Measurements from ENCODE around the gene KCNK17.

The KCNK17 gene

GRCh38 chr6:39268721-39269120 is 45.5 kb downstream of the KCNK17 start:
- no peak for DNase-seq (ENCODE audit: low spot score)

DNA sequence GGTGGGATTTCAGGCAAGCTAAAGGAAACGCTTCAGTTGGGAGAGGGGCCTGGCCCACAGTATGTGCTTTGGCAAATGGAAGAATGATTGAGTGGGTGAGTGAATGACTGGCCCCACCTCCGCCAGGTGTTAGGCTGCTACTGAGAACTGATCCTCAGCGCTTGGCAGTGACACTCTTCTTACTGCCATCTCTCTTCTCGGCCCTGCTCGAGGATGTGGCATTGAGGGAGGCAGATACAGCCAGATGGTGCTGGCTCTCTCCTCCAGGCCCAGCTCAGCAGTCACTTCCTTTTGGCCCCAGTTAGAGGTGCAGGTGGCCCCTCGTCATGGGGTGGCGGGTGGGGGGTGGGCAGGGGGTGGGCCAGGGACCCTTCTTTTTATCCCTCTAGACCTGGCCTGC is 46.0 kb downstream of the KCNK17 start:
- DNase-seq (ENCODE audit: low spot score), result no peak

- DNase-seq (ENCODE audit: low spot score), result no peak
These were observed 47.4 kb downstream of the KCNK17 start for GRCh38 chr6:39266782-39267355.

- no peak for DNase-seq (ENCODE audit: low spot score)
These were observed 47.8 kb downstream of the KCNK17 start for GRCh38 chr6:39266375-39266774.

DNA sequence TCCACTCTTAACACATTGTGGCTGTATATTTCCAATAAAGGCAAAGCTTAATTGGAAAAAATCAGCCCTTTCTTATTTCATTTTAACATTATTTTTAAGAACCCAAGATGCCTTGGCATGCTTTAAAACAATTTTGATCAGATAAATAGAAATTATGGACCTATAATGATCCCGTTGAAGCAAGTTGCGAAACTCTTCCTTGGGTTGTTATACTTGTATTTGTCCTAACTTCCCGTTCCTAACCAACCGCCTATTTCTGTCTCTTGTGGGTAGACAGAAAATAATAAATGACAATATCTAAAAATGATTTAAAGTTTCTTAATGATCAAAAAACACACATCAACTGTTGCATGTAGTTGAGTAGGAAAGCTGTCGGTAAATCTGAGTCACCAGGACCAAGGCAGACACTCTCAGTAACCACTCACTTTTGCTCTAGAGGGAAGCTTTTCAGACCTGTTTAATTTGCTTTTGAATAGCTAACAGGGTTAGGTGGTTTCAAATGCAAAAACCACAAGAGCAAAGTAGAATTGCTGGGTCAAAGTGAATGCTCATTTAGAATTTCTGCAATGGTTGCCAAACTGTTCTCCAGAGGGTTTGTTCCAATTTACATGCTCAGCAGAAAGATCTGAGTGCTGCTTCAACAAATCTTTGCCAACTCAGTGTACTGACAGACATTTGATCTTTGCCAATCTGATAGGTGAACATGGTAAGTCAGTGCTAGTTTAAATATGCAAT is 50.7 kb downstream of the KCNK17 start:
- DNase-seq (ENCODE audit: low spot score), result no peak

DNA sequence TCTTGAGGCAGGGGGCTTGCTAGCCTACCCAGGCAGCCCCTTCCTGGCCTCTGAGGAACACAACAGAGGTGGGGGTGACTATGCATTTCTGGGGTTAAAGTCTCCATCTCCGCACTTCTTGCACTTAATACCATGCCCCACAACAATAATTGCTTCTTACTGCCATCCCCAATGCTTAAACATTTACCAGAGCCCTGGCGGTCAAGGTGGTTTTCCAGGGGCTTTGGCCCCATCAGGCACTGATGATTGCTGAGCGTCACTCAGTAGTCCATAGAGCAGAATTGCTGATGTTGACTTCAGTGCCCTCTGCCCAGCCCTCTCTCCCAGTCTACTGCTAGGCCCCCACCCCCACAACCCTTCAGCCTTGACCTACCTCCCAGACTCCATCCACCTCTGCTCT is 52.5 kb downstream of the KCNK17 start:
- no peak for DNase-seq (ENCODE audit: low spot score)

DNA sequence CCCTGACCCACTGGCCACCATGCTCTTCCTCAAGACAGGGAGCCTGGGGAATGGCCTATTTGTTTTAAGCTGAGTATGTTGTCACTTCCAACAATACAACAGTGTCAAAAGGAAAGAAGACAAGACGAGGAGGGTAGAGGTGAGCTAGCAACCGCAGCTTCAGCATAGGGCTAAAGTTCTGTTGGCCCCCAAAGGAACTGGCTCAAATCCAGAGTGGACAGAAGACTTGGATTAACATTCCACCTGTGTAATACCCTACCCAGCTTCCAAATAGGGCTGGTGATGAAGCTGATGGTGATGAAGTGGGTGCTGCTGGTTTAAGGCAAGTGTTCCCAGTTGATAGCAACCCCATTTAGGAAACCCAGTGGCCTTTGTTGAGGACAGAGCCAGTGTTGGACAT is 53.3 kb downstream of the KCNK17 start:
- DNase-seq (ENCODE audit: low spot score), result no peak

DNA sequence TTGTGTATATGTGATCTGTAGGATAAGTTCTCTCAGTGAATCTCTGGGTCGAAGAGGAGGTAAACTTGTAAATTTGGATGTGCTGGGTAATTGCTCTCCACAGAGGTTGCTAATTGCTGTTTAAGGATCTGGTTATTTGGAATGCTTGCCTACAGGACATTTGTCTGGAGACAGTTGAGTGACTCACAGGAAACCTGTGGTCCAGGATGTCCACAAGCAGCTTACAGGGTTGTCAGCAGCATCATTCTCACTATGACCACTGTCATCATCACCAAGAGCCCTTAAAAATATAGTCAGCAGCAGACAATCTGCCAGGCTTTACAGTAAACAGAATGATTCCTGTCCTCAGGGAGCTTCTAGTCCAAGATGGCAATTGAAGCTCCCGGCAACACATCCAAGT is 53.8 kb downstream of the KCNK17 start:
- DNase-seq (ENCODE audit: low spot score), result no peak

- DNase-seq (ENCODE audit: low spot score), result no peak
These were observed 57.8 kb downstream of the KCNK17 start for GRCh38 chr6:39256294-39256940.

- no peak for DNase-seq (ENCODE audit: low spot score)
These were observed 59.2 kb downstream of the KCNK17 start for GRCh38 chr6:39254999-39255535.

GRCh38 chr6:39251406-39251805 is 62.8 kb downstream of the KCNK17 start:
- DNase-seq (ENCODE audit: low spot score), result no peak

DNA sequence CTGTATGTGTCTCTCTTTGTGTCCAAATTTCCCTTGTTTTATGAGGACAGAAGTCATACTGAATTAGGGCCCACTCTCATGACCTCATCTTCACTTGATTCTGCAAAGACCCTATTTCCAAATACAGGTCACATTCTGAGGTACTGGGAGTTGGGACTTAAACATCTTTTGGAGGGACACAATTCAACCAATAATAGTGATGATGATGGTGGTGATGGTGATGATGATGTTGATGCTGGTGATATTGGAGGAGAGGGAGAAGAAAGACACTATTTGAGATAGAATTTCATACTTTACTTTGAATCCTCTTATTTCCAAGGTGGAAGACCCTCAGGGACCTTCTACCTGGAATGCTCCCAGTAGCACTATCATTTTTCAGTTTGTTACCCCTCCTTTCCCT is 63.7 kb downstream of the KCNK17 start:
- no peak for DNase-seq (ENCODE audit: low spot score)

DNA sequence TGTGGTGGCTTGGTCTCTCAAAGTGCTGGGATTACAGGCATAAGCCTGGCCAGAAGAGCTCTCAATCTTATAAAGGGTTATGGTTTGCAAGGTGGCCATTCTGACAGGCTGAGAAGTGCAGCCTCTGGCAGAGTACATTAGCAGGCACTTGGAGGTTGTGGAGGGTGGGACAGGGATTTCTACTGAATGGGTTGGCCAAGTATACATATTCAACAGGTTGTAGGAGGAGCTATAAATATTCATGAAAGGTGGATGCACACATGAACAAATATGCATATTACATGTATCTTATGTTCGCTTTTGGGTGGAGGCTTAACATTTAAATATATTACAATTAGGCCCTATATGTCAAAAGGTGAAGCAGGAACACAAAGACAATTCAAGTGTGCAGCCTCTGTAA is 64.9 kb downstream of the KCNK17 start:
- DNase-seq (ENCODE audit: low spot score), result no peak

Data from CD4-positive, alpha-beta T cell treated with Interleukin-6 at 100 ng/mL for 8 hours (primary cell).